Jurkat, Clone E6-1 (cell line): ENCODE measurements around the gene WFS1.

ENCODE experiments used
- DNase-seq: peaks from one replicate; pipeline ENCODE4 v3.0.0-alpha.2; 2011; ENCODE audit warnings: low read depth, low spot score
- H3K4me3 ChIP-seq: 2 replicates; pipeline ENCODE4 v1.5.1; 2011; ENCODE audit warnings: mild to moderate bottlenecking, low read length, control low read depth, moderate library complexity

WFS1 gene

GRCh38 chr4:6275351-6275750 lies 5.7 kb downstream of the WFS1 start:
- no peak for DNase-seq
- no peak overlapping the region for H3K4me3 ChIP-seq

DNA sequence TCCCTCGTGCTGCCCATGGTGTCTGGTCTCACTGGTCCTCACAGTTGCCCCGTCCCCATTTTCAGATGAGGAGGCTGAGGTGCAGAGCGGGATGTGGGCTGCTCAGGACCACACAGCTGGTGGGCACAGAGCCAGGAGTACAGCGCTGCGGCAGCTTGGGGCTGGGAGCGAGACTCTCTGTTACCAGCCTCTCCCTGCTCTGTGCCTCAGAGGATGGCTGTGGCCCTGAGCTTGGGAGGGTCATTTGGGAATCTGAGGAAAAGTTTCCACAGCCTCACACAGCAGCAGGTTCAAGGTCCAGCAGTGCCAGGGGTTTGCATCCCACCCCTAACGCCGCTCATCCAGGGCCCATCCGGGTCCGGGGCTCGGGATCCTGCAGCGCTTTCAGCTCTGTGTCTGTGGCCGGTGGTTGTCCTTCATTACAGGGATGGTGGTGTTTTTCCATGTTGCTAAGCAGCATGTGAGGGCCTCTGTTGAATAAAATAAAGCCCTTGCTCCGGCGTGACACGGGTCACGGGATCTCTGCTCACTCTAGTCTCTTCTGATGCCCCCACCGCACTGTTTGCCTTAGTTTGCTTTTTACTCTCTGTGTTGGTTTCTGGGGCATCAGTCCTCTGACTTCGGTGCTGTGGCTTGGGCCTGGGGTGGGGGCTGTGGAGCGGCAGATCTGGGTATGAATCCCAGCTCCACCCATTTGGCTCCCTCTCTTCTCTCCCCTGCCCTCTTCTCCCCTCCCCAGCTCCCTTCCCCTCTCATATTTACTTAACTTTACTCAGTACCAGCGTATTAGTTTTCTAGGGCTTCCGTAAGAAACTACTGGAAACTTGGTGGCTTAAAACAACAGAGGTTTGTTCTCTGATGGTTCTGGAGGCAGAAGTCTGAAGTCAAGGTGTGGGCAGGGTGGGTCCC lies 6.5 kb downstream of the WFS1 start:
- H3K4me3 ChIP-seq = no peak overlapping the region
- no peak for DNase-seq

DNA sequence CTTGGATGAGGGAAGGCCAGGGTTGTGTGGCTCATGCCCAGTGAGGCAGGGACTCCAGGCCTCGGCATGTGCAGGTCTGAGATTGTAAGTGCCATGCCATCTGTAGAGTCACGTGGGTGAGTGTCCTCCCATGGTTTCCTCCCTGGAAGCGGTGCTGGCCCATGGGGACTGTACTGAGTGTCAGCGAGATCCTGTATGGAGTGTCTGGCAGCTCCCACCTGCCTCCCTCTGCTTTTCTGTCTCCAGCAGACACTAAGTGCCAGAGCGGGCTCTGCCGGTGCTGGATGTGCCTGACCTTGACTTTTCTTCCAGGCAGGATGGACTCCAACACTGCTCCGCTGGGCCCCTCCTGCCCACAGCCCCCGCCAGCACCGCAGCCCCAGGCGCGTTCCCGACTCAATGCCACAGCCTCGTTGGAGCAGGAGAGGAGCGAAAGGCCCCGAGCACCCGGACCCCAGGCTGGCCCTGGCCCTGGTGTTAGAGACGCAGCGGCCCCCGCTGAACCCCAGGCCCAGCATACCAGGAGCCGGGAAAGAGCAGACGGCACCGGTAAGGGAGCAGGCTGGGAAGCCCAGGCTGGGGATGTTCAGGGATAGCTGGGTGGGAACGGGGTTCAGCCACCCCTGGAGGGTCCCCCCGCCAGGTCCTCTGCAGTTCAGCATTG lies 7.6 kb downstream of the WFS1 start:
- no peak overlapping the region for H3K4me3 ChIP-seq
- no peak for DNase-seq

DNA sequence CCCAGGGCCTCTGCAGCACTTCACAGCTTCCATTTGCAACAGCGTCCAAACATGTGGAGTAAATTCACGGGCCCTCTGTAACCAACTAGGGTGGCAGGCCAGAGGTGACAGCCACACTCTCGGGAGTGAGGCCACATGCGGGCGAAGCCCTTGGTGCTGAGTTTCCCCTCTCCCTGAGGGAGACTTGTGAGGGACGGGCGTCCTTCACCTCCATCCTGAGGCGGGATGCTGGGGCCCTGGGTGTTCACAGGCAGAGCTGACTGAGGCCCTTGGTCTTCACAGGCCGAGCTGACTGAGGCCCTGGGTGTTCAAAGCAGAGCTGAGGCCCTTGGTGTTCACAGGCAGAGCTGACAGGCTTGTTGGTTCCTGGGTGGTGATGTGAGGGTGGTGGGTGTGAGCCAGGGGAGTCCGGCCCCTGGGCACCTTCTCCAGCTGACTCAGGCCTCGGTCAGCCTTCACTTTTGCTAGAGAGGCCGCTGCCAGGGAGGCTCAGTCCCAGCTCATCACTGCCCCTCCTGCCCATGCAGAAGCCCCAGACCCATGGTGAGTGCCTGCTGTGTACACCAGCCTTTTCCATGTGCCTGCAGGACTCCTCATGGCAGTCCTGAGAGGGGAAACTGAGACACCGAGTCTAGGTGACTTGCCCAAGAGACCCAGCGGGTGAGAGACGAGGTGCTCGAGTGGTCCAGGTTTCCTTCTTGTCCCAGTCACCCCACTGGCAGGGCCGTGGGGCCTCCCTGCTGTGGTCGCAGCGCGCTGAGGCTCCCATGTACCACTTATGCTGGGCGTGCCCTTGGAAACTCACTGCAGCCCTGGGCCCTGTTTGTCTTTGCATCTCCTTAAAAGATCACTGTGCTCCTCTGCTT lies 8.5 kb downstream of the WFS1 start:
- DNase-seq = no peak
- no peak overlapping the region for H3K4me3 ChIP-seq

DNA sequence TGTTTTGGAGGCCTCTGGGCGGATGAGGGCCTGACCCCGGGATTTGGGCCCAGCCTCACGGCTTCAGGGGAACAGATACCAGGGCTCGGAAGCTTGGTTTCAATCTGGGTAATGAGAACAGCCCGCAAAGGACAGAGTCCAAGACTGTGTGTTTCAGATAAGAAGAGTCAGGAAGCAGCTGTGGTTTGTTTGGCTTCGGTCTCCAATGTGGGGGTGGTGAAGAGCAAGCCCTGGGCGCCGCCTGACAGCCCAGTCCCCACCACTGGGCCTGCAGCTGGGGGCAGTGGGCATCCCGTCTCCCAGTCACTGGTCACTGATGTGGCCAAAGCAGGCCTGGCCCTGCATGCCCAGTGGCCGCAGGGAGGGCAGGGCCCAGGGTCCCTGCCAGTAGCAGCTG lies 9.1 kb downstream of the WFS1 start:
- no peak overlapping the region for H3K4me3 ChIP-seq
- peak; percentile 81 for DNase-seq

- no peak overlapping the region for H3K4me3 ChIP-seq
- no peak for DNase-seq
Measured at GRCh38 chr4:6279582-6280289, 10.1 kb downstream of the WFS1 start.

- H3K4me3 ChIP-seq = no peak overlapping the region
- no peak for DNase-seq
Measured at GRCh38 chr4:6280365-6280996, 10.8 kb downstream of the WFS1 start.

- DNase-seq = no peak
- no peak overlapping the region for H3K4me3 ChIP-seq
Measured at GRCh38 chr4:6281436-6282313, 12.0 kb downstream of the WFS1 start.

- DNase-seq = no peak
- no peak overlapping the region for H3K4me3 ChIP-seq
Measured at GRCh38 chr4:6282314-6282771, 12.7 kb downstream of the WFS1 start.

GRCh38 chr4:6283282-6283681 lies 13.6 kb downstream of the WFS1 start:
- no peak for DNase-seq
- H3K4me3 ChIP-seq = no peak overlapping the region

DNA sequence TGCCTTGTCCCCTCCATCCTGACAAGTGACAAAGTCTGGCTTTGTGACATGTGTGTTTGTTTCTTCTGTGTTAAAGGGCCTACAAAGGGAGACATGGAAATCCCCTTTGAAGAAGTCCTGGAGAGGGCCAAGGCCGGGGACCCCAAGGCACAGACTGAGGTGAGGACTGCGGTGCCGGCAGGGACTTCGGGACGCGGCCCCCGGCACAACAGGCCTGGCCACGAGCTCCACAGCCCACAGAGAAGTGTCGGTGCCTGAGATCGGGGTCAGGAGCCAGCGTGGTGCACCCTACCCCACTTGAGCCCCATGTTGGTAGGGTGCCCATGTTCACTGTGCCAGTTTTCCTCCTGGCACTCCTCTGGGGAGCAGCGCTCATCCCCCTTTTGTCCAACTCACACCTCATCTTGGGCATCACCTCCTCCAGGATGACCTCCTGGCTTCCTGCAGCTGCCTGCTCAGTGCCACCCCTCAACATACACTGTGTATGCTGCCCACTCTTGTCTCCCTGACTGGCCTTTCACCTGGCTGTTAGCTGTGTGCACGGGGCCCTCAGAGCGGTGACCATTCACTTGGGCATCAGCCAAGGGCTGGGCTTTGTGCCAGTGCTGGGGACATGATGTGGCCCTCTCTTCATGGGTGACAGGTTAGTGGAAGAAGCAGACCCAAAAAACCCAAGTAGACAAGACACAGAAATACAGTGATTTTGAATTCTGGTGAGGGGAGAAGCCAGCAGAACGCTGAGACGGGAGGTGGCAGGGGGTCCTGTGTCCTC lies 17.6 kb downstream of the WFS1 start:
- no peak overlapping the region for H3K4me3 ChIP-seq
- DNase-seq = no peak

- H3K4me3 ChIP-seq = no peak overlapping the region
- DNase-seq = no peak
Measured at GRCh38 chr4:6288342-6288741, 18.7 kb downstream of the WFS1 start.

GRCh38 chr4:6288871-6289270 lies 19.2 kb downstream of the WFS1 start:
- no peak for DNase-seq
- no peak overlapping the region for H3K4me3 ChIP-seq

DNA sequence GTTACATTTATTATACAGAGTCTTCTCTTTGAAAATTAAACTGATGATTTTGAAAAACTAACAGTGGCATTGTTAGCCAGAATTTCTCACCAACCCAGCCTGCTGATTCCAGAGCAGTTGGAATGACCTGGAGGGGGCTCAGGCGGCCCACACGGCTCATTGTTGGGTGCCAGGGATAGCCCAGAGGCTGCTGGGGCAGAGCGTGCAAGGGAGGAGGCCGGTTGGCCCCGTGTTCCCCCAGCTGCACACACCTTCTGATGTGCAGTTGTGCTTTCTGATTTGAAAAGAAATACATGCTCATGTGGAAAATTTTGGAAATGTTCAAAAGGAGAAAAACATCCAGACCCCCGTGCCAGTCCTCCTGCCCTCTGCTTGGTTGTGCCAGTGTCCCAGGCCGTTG lies 20.6 kb downstream of the WFS1 start:
- no peak overlapping the region for H3K4me3 ChIP-seq
- no peak for DNase-seq

DNA sequence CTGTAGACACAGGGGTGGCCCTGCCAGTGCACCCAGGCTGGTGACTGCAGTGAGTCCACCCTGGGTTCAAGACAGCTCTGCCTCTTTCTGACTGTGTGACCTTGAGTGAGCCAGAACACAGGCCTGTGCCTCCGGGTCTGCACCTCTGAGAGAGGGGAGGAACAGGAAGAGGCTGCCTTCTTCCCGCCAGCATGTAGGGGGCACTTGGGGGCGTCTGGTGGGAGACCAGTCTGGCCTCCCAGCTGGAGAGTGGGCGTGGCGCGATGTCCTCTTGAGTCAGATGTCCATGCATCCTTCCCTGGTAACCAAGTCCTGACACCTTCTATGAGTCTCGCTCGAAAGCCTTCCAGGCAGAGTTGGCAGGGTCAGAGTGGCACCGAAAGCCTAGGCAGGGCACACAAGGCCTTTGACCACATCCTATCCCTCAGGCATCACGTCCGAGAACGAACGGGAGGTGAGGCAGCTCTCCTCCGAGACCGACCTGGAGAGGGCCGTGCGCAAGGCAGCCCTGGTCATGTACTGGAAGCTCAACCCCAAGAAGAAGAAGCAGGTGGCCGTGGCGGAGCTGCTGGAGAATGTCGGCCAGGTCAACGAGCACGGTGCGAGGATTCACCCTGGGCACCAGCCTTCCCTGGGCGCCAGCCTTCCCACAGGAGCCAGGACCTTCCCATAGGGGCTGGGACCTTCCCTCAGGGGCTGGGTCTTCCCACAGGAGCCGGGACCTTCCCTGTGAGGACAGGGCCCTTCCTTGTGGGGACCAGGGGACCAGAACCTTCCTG lies 21.3 kb downstream of the WFS1 start:
- H3K4me3 ChIP-seq = no peak overlapping the region
- no peak for DNase-seq

DNA sequence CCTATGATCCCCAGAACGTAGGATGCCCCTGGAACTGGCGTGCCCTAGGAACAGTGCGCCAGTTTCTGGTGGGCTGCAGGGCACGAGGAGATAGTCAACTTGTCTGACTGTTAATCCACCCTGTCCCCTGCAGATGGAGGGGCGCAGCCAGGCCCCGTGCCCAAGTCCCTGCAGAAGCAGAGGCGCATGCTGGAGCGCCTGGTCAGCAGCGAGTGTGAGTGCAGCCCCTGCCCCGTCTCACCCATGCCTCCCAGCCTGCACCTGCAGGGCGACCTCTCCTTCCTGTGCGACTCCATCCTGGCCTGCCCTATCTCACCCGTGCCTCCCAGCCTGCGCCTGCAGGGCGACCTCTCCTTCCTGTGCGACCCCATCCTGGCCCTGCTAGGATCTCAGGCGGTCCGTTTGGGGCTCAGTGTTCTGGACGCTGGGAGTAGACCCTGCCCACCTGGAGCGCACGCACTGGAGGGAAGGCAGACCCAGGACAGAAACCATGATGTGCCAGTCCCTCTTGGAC lies 22.2 kb downstream of the WFS1 start:
- H3K4me3 ChIP-seq = no peak overlapping the region

More for the DNA sequence above, 22.2 kb downstream of the WFS1 start:
- DNase-seq = no peak
